ENCODE data around the gene TPRX2. TPM values are rescaled to one million over a fixed set of nuclear protein-coding genes. Genes with fewer than 3 reads are reported as not detected.
"Not testable (repeated sequence)": the region's sequence is repeated elsewhere in the genome, so short reads cannot be mapped to it uniquely, and the experiment has no call there.

Gene TPRX2
- total RNA-seq = not detected

- not testable (repeated sequence) for H3K36me3 Mint-ChIP-seq; H3K27ac Mint-ChIP-seq; H3K4me3 Mint-ChIP-seq; H3K9me3 Mint-ChIP-seq; H3K4me1 Mint-ChIP-seq (ENCODE audit: low read depth in 2 of 2); DNase-seq (ENCODE audit: low spot score)
- peak; percentile 15 to 33 for ATAC-seq
- H3K27me3 Mint-ChIP-seq = peaks cover 8 to 13% of the 10 kb centered on the region in 2 donors
Observed at GRCh38 chr19:47858646-47859285, at the start of gene TPRX2. TSS of gene TPRX2 (plus strand) at chr19:47859235. CDS start at chr19:47859247, 12 bp downstream.

GRCh38 chr19:47813304-47813994 lies 45.6 kb upstream of the TPRX2 start:
- Mint-ChIP-seq H3K4me1 (ENCODE audit: low read depth in 2 of 2) (no peaks in the 10 kb centered on the region), H3K4me3 (no peak overlapping the region), H3K9me3 (no peaks in the 10 kb centered on the region), H3K27me3 (peaks cover 6 to 8% of the 10 kb centered on the region in 2 donors), H3K27ac (no peak overlapping the region), H3K36me3 (no peaks in the 10 kb centered on the region)
- DNase-seq (ENCODE audit: low spot score) = peak; percentile 69
- ATAC-seq = peak; percentile 62 to 83

- H3K36me3 Mint-ChIP-seq = no peaks in the 10 kb centered on the region
- DNase-seq (ENCODE audit: low spot score) = no peak
- H3K9me3 Mint-ChIP-seq = no peaks in the 10 kb centered on the region
- no peak for ATAC-seq
- H3K4me1 Mint-ChIP-seq (ENCODE audit: low read depth in 2 of 2) = no peaks in the 10 kb centered on the region
- no peak overlapping the region for H3K27ac Mint-ChIP-seq
- H3K4me3 Mint-ChIP-seq = no peak overlapping the region
- peaks cover 10 to 11% of the 10 kb centered on the region in 2 donors for H3K27me3 Mint-ChIP-seq
Observed at GRCh38 chr19:47813995-47814328, 45.1 kb upstream of the TPRX2 start.

DNA sequence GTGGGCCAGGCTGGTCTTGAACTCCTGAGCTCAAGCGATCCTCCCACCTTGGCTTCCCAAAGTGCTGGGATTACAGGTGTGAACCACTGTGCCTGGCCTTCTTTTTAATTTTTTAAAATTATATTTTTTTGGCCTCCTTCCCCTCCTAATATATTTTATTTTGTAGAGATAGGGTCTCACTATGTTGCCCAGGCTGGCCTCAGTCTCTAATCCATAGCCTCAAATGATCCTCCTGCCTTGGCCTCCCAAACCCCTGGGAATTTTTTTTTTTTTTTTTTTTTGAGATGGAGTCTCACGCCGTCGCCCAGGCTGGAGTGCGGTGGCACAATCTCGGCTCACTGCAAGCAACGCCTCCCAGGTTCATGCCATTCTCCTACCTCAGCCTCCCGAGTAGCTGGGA lies 42.8 kb upstream of the TPRX2 start:
- H3K9me3 Mint-ChIP-seq; H3K36me3 Mint-ChIP-seq; DNase-seq (ENCODE audit: low spot score); H3K4me1 Mint-ChIP-seq (ENCODE audit: low read depth in 2 of 2); ATAC-seq; H3K4me3 Mint-ChIP-seq; H3K27ac Mint-ChIP-seq: not testable (repeated sequence)
- H3K27me3 Mint-ChIP-seq = peaks cover 25 to 31% of the 10 kb centered on the region in 2 donors

DNA sequence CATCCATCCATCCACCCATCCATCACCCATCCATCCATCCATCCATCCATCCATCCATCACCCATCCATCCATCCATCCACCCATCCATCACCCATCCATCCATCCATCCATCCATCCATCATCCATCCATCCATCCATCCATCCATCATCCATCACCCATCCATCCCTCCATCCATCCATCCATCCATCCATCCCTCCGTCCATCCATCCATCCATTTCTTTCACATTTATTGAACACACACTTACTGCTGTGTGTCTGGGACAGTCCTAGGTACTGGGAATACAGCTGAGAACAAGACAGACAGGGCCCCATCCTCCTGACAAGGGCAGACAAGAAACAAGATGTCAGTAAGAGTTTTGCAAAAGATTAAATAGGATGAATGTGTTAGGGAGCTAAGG lies 40.8 kb upstream of the TPRX2 start:
- peaks cover 31 to 32% of the 10 kb centered on the region in 2 donors for H3K27me3 Mint-ChIP-seq
- not testable (repeated sequence) for H3K27ac Mint-ChIP-seq; H3K9me3 Mint-ChIP-seq; DNase-seq (ENCODE audit: low spot score); H3K4me1 Mint-ChIP-seq (ENCODE audit: low read depth in 2 of 2); ATAC-seq; H3K4me3 Mint-ChIP-seq; H3K36me3 Mint-ChIP-seq

GRCh38 chr19:47819858-47820257 lies 39.2 kb upstream of the TPRX2 start:
- no peak for ATAC-seq
- Mint-ChIP-seq H3K36me3 (no peaks in the 10 kb centered on the region), H3K4me1 (ENCODE audit: low read depth in 2 of 2) (peaks cover 0 to 7% of the 10 kb centered on the region in 2 donors), H3K27me3 (peaks cover 31 to 32% of the 10 kb centered on the region in 2 donors), H3K27ac (no peak overlapping the region), H3K9me3 (no peaks in the 10 kb centered on the region), H3K4me3 (no peak overlapping the region)
- DNase-seq (ENCODE audit: low spot score) = no peak

- ATAC-seq = no peak
- Mint-ChIP-seq H3K9me3 (no peaks in the 10 kb centered on the region), H3K4me3 (no peak overlapping the region), H3K27me3 (peaks cover 31 to 32% of the 10 kb centered on the region in 2 donors), H3K4me1 (ENCODE audit: low read depth in 2 of 2) (peaks cover 0 to 7% of the 10 kb centered on the region in 2 donors), H3K27ac (no peak overlapping the region), H3K36me3 (no peaks in the 10 kb centered on the region)
- no peak for DNase-seq (ENCODE audit: low spot score)
Observed at GRCh38 chr19:47820410-47820809, 38.6 kb upstream of the TPRX2 start.

- DNase-seq (ENCODE audit: low spot score) = no peak
- Mint-ChIP-seq H3K27me3 (peaks cover 31 to 32% of the 10 kb centered on the region in 2 donors), H3K4me3 (no peak within 1 kb of the TSS), H3K36me3 (no peaks in the 10 kb centered on the region), H3K4me1 (ENCODE audit: low read depth in 2 of 2) (peaks cover 0 to 7% of the 10 kb centered on the region in 2 donors), H3K27ac (no peak within 1 kb of the TSS), H3K9me3 (no peaks in the 10 kb centered on the region)
- ATAC-seq = no peak
Observed at GRCh38 chr19:47821460-47822020, 37.5 kb upstream of the TPRX2 start, which contains the start of gene CRX. TSS of gene CRX (plus strand) at chr19:47821937. CDS start at chr19:47834444, 12,507 bp downstream.

GRCh38 chr19:47824396-47824795 lies 34.6 kb upstream of the TPRX2 start:
- Mint-ChIP-seq H3K27me3 (peaks cover 20 to 21% of the 10 kb centered on the region in 2 donors), H3K4me3 (no peak overlapping the region), H3K9me3 (no peaks in the 10 kb centered on the region), H3K4me1 (ENCODE audit: low read depth in 2 of 2) (peaks cover 0 to 7% of the 10 kb centered on the region in 2 donors), H3K36me3 (no peaks in the 10 kb centered on the region), H3K27ac (no peak overlapping the region)
- DNase-seq (ENCODE audit: low spot score) = no peak
- ATAC-seq = no peak

GRCh38 chr19:47826800-47827199 lies 32.2 kb upstream of the TPRX2 start:
- no peak overlapping the region for H3K27ac Mint-ChIP-seq
- H3K4me3 Mint-ChIP-seq = no peak overlapping the region
- no peaks in the 10 kb centered on the region for H3K36me3 Mint-ChIP-seq
- no peak for DNase-seq (ENCODE audit: low spot score)
- ATAC-seq = no peak
- H3K4me1 Mint-ChIP-seq (ENCODE audit: low read depth in 2 of 2) = no peaks in the 10 kb centered on the region
- H3K27me3 Mint-ChIP-seq = peaks cover 5 to 6% of the 10 kb centered on the region in 2 donors
- H3K9me3 Mint-ChIP-seq = no peaks in the 10 kb centered on the region

DNA sequence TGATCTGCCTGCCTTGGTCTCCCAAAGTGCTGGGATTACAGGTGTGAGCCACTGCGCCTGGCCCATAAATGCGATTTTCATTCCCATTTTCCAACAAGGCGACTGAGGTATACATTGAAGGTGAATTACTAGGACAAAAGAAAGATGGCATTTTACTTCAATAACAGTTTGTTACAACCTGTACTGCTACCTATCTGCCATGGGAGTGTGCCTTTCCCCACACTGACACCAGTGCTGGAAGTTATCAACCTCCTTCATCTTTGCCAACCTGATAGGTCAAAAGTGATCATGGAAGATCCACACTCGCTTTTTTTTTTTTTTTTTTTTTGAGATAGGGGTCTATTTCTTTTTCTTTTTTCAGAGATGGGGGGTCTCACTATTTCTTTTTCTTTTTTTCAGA lies 26.3 kb upstream of the TPRX2 start:
- no peak for DNase-seq (ENCODE audit: low spot score)
- no peaks in the 10 kb centered on the region for H3K27me3 Mint-ChIP-seq
- H3K4me1 Mint-ChIP-seq (ENCODE audit: low read depth in 2 of 2) = no peaks in the 10 kb centered on the region
- H3K27ac Mint-ChIP-seq = no peak overlapping the region
- no peak overlapping the region for H3K4me3 Mint-ChIP-seq
- no peaks in the 10 kb centered on the region for H3K36me3 Mint-ChIP-seq
- no peaks in the 10 kb centered on the region for H3K9me3 Mint-ChIP-seq
- ATAC-seq = no peak

GRCh38 chr19:47836038-47836437 lies 23.0 kb upstream of the TPRX2 start:
- ATAC-seq = no peak
- H3K4me1 Mint-ChIP-seq (ENCODE audit: low read depth in 2 of 2) = no peaks in the 10 kb centered on the region

DNA sequence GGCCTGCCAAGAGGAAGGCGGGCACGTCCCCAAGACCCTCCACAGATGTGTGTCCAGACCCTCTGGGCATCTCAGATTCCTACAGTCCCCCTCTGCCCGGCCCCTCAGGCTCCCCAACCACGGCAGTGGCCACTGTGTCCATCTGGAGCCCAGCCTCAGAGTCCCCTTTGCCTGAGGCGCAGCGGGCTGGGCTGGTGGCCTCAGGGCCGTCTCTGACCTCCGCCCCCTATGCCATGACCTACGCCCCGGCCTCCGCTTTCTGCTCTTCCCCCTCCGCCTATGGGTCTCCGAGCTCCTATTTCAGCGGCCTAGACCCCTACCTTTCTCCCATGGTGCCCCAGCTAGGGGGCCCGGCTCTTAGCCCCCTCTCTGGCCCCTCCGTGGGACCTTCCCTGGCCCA lies 19.6 kb upstream of the TPRX2 start:
- ATAC-seq = no peak
- no peak overlapping the region for H3K4me3 Mint-ChIP-seq
- DNase-seq (ENCODE audit: low spot score) = no peak
- peaks cover 12 to 17% of the 10 kb centered on the region in 2 donors for H3K27me3 Mint-ChIP-seq
- no peak overlapping the region for H3K27ac Mint-ChIP-seq
- no peaks in the 10 kb centered on the region for H3K4me1 Mint-ChIP-seq (ENCODE audit: low read depth in 2 of 2)
- no peaks in the 10 kb centered on the region for H3K36me3 Mint-ChIP-seq
- H3K9me3 Mint-ChIP-seq = no peaks in the 10 kb centered on the region

More at GRCh38 chr19:47836038-47836437, 23.0 kb upstream of the TPRX2 start:
- Mint-ChIP-seq H3K27me3 (no peaks in the 10 kb centered on the region), H3K4me3 (no peak overlapping the region), H3K9me3 (no peaks in the 10 kb centered on the region), H3K36me3 (no peaks in the 10 kb centered on the region), H3K27ac (no peak overlapping the region)
- no peak for DNase-seq (ENCODE audit: low spot score)

- no peak overlapping the region for H3K27ac Mint-ChIP-seq
- DNase-seq (ENCODE audit: low spot score) (no peak), ATAC-seq (no peak)
- peaks cover 12 to 17% of the 10 kb centered on the region in 2 donors for H3K27me3 Mint-ChIP-seq
- no peak overlapping the region for H3K4me3 Mint-ChIP-seq
- H3K9me3 Mint-ChIP-seq = no peaks in the 10 kb centered on the region
- H3K36me3 Mint-ChIP-seq = no peaks in the 10 kb centered on the region
- H3K4me1 Mint-ChIP-seq (ENCODE audit: low read depth in 2 of 2) = no peaks in the 10 kb centered on the region
Observed at GRCh38 chr19:47839913-47840312, 19.1 kb upstream of the TPRX2 start.
